GM21529 (cell line): ENCODE data around the gene ATP13A5.

Experiments used
- ATAC-seq: cut with Tn5 transposase; IDR thresholded peaks from one replicate; pipeline ENCODE4 v1.9.1; 2021; ENCODE audit not compliant: unreplicated experiment

Gene ATP13A5

DNA sequence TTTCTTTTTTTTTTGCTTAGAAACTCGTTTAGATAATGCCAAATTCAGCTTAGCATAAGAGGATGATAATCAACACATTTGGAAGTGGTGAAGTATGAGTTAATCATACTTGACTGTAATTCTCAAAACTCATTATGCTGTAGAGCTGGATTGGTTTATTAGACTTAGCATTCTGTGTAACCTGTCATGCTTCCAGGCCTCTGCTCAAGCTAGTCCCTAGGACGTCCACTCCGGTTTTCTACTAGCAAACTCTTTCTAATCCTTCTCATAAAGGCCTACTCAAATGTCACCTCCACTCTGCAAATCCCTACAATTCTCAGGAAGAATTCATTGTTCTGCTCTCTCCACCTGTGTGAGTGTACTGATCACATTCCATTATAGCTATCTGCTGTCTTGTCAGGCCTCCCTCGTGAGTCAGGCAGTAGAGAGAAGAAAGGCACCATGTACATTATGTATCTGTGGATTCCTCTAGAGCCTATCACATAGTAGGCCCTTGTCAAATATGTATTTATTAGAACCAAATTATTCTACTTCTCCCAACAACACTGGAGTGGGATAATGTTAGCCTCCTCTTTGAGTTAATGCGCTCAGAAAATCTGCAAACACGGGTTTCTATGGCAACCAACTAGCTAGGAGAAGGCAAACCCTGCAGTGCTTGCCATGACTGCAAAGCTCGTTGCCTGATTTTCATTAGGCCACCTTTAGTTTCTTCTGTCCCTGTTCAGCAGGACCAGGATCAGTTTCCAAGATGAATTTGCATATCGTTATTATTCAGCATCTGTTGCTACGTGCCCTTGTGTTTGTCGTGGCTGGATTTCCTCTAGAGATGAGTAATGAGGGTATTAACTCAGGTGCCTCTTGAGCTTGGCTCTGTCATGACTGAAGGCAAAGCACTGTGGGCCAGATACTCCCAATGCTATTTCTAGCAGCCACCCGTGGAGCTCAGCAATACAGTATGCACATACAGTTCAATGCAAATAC lies 30.7 kb downstream of the ATP13A5 start:
- ATAC-seq, result peak; percentile 84

DNA sequence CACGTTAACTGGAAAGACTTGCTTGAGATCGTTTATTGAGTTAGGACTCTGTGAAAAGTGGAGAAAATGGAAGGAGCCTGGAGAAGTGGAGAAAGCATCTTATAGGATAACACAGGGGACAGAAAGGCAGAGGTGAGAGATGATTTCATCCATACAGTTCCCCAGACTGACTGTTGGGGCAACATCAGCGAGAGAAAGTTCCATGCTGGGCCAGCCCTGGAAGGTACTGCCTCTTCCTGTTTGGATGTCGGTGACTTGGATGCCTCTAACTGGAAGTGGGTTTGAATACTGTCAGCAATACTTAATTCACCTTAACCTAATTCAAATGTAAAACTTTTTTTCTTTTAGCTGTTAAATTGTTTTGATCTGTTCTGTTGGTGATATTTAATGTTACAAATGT lies 32.3 kb downstream of the ATP13A5 start:
- ATAC-seq, result no peak

DNA sequence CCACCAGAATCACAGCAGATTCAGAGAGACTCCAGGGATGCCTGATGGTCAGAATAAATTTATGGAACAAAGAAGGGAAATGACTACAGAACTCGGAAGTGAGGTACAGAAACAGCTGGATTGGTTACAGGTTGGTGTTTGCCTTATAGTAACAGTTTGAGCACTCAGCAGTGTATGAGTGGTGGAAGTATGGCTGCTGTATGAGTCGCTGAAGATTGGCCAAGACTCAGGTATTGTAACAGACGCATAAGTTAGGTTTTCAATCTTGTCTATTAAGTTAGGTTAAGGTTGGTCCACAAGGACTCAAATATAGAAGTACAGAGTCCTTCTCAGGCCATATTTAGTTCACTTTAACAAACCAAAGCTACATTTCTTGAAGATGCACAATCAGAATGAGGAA lies 33.1 kb downstream of the ATP13A5 start:
- no peak for ATAC-seq

DNA sequence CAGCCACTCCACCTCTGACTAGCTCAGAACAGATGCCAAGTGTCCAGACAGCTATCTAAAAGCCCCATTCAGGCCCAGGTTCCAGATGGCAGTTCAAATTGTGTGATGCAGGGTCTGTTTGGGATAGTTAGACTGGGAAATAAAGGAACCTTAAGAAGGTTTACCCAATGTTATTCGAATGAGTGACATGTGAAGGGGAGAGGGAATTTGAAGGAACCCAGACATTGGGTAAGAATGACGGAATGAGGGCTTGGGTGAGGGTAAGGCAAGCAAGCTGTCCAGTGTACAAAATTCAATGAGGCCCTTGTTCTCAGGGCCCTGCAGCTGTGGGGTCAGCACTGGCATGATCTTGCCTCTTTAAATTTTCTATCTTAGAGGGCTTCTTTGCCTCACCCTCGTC lies 34.1 kb downstream of the ATP13A5 start:
- no peak for ATAC-seq

DNA sequence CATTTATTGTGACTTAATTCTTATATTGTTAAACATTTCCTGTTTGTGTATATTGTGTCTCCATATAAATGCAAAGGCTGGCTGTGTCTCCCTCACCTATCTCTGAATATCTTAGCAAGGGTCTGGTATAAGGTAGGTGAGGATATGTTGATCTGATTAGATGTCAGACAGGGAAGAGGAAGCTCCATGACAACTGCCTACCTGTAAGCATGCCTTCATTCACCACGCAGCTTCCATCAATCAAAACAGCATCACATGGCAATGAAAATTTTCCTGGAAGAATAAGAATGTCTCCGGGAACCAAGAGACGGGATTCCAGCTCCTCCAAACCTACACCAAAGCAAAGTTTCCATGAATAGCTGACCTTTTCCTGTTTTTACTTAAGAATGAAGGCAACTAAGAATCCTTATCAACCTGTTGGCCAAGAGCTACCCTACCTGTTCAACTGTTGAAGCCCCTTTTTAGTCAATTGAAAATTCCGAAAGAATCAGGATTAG lies 34.8 kb downstream of the ATP13A5 start:
- no peak for ATAC-seq

DNA sequence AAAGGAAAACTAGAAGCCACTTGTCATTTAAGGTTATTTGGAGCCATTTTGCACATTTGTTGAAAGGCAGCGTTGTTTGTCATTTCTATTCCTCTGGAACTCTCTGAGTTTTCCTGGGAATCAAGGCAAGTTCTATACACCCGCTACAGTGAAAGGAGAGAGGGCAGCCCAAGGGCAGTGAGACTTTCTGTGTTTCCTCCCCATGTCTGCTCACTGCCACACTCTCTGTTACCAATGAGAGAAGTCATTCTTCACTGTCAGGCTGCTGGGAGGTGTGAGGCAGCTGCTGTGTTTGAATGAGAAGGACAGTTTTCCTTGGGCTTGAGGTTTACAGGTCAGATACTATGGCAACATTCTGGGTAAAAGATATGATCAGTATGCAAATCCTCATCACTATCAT lies 36.0 kb downstream of the ATP13A5 start:
- no peak for ATAC-seq

DNA sequence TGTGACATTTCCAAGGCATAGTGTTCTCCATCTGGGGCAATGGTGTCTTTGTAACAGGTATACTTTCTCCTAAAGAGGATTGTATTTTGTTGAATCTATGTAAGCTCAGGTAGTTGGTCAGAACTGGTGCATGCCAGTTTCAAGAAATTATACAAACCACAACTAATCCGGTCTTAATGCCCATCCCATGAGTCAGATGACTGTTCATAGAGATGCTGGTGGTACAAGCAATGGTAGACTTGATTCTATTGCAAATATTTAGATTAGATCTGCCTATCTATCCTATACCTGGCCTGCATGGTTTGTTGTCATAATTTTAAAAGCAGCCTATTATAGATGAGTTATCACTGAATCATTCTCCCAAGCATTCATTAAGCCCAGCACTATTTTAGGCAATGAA lies 43.5 kb downstream of the ATP13A5 start:
- no peak for ATAC-seq

DNA sequence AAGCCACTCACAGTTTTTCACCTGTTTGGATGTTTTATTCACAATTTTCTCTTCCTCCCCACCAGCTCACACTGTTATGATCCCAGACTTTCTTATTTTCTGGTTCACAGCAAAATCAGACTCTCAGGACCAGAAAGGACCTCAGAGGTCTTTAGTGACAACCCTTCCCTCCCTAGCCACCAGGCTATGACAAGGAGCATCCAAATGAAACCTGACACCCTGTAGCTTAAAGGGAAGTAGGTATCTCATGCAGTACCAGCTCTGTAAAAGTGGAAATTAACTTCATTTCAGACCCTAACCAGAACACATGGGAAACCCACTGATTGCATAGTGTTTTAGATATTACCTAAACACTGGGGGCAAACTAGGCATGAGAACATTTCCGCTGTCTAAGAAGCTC lies 45.3 kb downstream of the ATP13A5 start:
- ATAC-seq, result no peak

DNA sequence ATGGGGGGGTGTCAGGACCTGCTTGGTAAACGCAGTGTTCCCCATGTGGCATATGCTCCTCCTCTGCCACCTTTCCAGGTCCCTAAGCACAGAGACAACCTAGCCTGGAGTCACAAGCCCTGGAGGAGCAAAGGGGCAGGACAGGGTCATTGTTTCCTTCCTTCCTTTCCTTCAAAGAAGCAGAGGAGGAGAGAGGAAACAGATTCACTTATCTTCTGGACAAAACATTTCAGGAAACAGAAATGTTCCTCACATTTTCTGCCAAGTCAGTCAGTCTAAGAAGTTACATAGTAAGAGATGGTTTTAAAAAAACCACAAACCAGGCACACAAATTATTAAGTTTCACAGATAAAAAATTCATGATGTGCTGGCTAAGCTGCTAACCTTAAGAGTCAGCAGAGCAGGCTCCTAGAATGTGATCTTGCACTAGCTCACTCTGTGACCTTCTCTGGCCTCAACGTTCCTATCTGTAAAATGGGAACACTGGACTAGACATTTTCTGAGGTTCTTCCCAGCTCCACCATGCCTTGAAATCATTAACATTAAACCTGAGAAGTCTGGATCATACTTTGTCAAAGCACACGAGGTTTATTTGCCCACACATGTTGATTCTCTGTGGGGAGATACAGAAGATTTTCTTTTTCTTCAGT lies 47.9 kb downstream of the ATP13A5 start:
- no peak for ATAC-seq

DNA sequence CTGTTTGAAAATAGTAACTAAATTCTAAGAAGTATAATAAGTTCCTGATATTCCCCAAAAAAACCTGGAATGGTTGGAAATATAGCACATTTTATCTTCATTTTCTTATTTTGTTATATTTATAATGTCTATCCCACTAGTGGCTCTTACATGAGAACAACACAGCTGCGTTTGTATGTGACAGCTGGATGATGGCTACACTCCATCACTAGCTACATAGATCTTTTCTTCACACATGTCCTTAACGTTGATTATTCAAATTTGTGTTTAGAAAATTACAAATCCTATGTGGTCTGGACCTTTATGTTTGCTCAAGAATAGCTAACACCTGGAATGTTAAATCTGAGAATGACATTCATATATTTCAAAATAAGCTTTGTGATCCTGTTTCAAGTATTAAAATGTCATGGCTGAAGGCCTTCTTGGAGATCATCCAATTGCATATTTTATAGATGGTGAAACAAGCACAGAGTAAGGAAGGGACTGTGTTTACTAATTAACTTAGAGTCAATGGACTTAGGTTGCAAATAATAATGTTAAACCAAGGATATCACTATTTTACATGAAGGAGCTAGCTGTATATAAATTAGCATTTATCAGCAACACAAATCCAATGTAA lies 60.8 kb downstream of the ATP13A5 start:
- no peak for ATAC-seq

DNA sequence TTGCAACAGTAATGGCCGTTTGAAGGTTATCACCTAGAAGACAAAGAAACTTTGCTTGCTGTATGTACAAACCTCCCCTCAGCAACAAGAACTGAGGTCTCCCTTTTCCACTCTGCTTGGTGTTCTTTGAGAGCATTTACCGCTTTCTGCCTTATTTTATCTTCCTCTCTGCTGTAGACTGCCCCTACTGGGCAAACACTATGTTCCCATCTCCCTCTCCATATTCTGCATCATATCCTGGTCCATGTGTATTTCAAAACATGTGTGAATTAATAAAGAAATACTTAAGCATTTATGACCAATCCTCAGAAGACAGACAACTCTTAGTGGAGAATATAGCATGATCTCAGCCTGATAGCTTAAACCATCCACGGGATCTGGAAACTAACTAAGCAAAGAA lies 64.4 kb downstream of the ATP13A5 start:
- no peak for ATAC-seq

DNA sequence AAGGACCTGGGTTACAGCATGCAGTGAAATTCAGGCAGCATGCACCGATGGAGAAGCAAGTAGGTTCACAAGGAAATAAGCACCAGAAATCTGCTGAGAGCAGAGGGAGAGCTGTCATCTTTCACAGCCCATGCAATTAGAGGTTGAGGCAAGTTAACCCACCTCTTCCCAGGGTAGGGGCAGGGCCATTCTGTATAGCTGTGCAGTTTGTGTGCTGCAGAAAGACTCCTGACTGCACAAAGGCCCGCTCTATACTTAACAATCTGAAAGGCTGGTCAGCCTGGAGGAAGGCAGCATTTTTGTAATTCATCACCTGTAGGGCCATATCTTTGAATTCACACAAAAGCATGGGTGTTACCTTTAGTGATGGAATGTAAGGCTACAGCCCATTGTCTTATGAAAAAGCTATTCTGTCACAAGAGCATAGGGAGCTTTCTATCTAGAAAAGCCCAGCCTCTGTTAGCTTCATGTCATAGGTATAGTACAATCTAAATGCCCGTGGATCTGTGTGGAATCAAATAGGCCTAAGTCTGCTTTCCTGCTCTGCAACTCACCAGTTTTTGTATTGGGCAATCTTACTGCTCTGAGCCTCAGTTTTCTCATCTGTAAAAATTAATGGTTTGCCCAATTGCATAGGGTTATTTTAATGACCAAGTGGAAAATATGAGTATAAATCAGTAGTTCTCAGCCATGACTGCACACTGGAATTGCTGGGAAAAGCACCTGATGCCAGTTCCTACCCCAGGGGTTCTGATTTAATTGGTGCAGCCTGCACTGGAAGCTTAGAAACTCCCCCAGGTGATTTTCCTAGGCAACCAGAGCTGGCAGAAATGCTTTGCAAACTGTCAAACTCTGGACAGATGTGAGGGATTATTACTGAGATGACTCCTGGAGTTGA lies 65.2 kb downstream of the ATP13A5 start:
- no peak for ATAC-seq

DNA sequence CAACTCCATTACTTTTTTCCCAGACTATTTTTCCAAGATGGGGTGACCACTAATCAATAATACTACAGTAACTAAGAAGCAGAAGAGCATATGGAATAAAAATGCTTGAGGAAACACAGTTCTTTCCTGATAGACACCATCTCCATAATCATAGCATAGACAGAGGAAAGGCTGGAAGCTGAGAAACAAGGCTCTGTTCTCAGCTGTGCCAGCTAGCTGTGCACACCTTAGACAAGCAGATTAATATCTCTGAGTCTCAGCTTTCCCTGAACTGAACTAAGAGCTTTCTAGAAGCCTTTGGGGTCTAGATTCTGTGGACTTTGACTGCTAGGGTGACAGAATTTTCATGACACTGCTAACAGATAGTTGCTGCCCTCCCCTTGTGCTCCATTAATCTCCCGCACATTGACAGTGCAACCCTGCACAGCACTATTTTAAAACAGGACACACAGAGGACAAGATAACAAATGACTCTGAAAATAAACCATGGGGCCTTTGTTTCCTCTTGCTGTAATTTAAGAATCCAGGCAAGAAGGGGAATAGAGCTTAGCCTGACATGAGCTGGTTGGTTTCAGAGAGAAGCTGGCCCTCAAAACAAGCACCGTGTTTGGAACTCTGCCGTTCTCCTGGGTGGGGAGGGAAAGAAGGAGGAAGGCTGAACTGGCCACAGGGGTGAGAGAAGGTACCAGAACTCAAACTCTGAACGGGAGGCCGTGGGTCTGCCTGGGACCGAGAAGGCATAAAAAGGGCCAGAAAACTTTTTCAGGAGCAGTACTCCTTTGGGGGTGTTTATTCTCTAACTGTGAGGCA lies 67.4 kb downstream of the ATP13A5 start:
- ATAC-seq, result no peak

DNA sequence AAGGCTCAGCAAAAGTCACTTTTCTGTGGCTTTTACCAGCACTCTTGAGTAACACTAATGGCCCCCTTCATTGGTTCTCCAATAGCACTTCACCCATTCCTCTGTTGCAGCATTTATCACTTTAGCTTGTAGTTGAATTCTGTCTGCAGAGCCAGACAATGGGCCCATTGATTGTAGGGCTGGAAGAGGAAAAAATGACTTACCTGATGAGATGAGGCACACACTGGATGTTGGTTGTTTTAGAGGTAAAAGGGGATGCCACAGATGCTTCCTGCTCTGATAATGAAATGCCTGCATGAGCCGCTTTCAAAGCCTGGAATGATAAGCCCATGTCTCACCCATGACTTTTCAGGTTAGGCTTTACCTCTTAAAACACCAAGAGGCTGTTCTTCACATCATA lies 73.2 kb downstream of the ATP13A5 start:
- no peak for ATAC-seq

DNA sequence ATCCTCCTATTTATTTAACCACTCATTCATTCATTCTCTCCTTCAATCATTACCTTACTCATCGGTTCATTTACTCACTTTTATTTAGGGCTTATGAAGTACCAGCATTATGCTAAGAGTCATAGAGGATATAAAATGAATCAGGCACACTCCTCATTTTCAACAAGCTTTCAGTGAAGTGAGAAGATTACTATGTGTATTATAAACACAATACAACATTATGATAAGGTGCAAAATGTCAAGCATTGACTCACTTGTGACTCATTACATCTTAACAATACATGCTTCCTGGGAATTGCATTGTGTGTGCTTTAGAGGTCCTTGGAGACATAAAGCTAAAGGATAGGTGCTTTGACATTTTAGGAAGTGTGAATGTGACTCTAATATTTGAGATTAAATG lies 77.1 kb downstream of the ATP13A5 start:
- ATAC-seq, result no peak

DNA sequence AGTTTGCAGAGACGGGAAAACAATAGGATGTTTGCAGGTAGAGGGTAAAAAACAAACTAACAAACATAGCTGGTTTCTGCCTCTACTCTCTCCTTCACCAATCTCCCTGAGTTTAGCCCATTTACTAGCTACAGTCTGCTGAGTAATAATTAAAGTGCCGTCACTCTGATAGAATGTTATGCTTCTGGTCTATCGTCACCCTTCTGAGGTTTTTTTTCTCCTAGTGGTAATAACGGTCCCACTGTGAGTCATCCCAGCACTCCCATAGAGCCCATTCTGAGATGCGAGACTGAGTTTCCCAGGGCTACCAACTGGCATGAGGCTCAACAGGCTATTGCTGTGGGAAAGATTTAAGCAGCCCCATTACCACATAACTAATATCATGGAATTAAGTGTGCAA lies 81.1 kb downstream of the ATP13A5 start:
- peak; percentile 69 for ATAC-seq

DNA sequence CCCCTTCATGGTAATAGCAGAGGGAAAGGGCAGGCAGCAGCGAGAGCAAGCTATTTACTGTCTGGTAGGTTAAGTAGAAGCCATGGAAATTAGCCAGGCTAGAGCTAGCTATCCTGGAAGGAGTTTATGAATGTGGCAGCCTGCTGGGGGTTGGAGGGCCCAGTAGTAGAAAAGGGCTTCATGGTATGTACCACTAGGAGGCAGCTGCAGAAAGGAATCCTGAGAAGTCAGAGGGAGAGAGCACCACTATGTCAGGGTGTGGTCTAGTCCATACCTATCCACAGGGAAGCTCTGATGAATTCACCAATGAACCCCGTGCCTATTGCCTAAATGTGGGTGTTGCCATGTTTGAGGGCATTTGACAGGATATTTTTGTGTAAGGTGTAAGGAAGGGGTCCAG lies 82.6 kb downstream of the ATP13A5 start:
- ATAC-seq, result no peak

DNA sequence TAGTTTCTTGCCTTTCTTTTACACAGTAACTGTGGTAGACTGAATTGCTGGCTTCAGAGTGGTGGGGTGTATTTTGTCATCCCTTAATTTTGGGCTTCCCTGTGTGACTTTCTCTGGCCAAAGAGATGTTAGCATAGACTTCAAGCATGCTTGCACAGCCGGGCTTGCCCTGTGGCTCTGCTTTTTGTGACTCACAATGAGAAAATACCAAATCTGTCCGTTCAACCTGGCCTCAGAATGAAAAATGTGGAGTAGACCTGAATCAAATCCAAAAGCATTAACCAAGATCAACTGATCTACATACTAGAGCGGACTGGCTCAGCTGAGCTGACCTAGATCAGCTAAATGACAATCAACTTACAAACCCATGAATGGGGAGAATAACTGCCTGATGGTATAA lies 86.2 kb downstream of the ATP13A5 start:
- no peak for ATAC-seq

DNA sequence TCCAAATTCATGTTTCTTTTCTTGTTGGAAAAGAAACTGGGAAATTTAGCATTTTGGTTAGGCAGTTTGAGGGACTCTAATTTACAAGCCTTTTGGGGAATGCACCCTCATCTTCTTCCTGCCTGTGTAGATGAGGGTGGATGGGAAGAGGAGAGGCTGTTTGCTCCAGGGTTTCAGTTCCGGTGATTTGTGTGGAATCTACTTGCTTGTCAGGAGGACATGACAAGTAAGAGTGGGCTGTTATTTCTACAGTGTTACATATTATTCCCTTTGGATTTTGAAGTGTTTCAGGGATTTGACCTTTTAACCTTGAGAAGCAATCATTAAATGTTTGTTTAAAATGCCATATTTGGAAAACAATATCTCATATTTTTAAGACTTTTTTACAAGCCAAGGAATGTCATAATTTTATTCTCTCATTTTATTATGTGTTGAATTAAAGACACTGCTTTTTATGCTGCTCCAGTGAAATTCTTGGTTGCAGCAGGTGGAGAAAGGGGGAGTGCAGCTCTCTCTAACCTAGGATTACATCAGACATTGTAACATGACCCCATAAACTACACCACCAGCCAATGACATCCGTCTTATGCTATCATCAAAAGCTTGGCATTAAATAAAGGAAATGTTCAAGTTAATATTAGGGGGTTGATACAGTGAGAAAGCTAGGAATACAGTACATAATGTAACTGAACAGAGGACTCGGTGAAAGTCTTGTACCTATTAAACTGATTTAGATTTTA lies 107.3 kb downstream of the ATP13A5 start:
- ATAC-seq, result no peak
